Measurements from ENCODE around the gene ATP13A1.

DNA sequence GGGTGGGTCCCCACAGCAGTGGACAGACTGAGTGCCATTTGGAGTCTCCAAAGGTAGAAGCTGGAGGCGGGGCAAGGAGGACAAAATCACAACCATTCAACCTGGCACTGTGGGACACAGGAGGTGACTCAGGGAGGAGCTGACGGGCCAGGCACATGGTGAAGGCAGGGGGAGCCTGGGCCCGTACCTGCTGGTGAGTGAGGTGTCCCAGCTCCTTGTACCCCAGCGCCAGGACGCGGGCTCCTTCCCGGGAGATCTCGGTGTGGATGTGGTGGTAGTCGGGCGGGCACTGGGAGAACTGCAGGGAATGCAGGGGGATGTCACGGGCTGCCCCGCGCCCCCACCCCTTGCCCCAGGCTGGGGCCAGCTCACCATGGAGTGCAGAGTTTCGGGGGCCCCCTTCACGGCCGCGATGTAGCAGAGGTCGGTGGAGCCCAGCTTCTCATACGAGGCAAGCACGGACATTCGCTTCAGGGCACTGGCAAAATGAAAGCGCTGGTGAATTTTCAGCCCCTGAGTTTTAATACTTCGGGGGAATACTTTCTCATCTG is 9.8 kb downstream of the ATP13A1 start:
- TF ChIP-seq POLR2AphosphoS5 (IDR thresholded peaks at IDR 0.05; ENCODE audit: low read depth, low read length) = no peak
- no peak for TF ChIP-seq YY1 (IDR thresholded peaks at IDR 0.05; ENCODE audit: extremely low read depth, insufficient replicate concordance, low read depth, low read length)
- TF ChIP-seq, protein P1, sequence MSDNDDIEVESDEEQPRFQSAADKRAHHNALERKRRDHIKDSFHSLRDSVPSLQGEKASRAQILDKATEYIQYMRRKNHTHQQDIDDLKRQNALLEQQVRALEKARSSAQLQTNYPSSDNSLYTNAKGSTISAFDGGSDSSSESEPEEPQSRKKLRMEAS (IDR thresholded peaks at IDR 0.05) = no peak
- TF ChIP-seq, protein P2, sequence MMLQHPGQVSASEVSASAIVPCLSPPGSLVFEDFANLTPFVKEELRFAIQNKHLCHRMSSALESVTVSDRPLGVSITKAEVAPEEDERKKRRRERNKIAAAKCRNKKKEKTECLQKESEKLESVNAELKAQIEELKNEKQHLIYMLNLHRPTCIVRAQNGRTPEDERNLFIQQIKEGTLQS (IDR thresholded peaks at IDR 0.05) = no peak
- TF ChIP-seq JUND (IDR thresholded peaks at IDR 0.05) = no peak

Measured in HCT116 (cell line).